ENCODE measurements around the gene L2HGDH.

L2HGDH gene

GRCh38 chr14:50335989-50336824 is 24.2 kb upstream of the L2HGDH start:
- Histone ChIP-seq H3F3A (ENCODE audit: insufficient read depth, low read length) (no peaks in the 10 kb centered on the region), H2AFZ (ENCODE audit: low read length) (no peak overlapping the region), H3K9me3 (ENCODE audit: low read length) (no peaks in the 10 kb centered on the region), H4K20me1 (ENCODE audit: insufficient read depth, low read length) (no peaks in the 10 kb centered on the region), H3K4me1 (ENCODE audit: insufficient read depth, low read length, severe bottlenecking) (peaks cover 17% of the 10 kb centered on the region), H3K4me2 (ENCODE audit: low read length) (peak overlapping the region; percentile 44; the same call in 1 of the 2 replicates), H3K27ac (ENCODE audit: low read depth, low read length, poor library complexity, severe bottlenecking) (peak overlapping the region; percentile 47), H3K36me3 (ENCODE audit: insufficient read depth, low read length) (no peaks in the 10 kb centered on the region), H3K4me3 (ENCODE audit: low read depth, low read length, poor library complexity, severe bottlenecking) (peak overlapping the region; percentile 27), H3K9ac (ENCODE audit: low read length) (peak overlapping the region; percentile 28; the same call in 1 of the 2 replicates), H3K27me3 (ENCODE audit: insufficient read depth, low read length) (no peaks in the 10 kb centered on the region), H3K9me2 (ENCODE audit: low read depth, low read length) (no peaks in the 10 kb centered on the region), H3K79me2 (ENCODE audit: insufficient read depth, low read length) (no peaks in the 10 kb centered on the region)
- TF ChIP-seq EZH2 (IDR thresholded peaks at IDR 0.05; ENCODE audit: borderline replicate concordance, low read length), result no peak
- no peak for TF ChIP-seq CTCF (IDR thresholded peaks at IDR 0.05; ENCODE audit: low read length)

DNA sequence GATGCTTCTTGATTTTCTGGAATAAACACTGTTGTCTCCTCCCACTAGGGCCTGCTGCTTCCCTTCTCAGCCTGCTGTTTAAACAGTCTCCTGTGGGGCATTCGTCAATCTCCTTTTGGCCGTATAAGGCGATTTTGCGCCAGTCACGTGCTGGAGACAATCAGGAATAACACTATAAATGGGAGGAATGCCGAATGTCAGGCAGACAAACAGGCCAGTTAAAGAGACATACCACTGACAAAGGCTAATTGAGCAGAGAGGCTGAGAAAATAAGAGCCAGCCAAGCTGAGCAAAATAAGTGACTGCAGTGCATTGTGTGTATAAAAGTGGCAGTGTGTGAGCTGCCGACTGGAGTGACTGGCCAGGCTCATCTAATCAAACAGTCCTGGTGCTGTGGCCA is 23.4 kb upstream of the L2HGDH start:
- Histone ChIP-seq H4K20me1 (ENCODE audit: insufficient read depth, low read length) (no peaks in the 10 kb centered on the region), H3K27ac (ENCODE audit: low read depth, low read length, poor library complexity, severe bottlenecking) (peak overlapping the region; percentile 47), H3K27me3 (ENCODE audit: insufficient read depth, low read length) (no peaks in the 10 kb centered on the region), H3K36me3 (ENCODE audit: insufficient read depth, low read length) (no peaks in the 10 kb centered on the region), H3K4me3 (ENCODE audit: low read depth, low read length, poor library complexity, severe bottlenecking) (no peak overlapping the region), H3K9me3 (ENCODE audit: low read length) (no peaks in the 10 kb centered on the region), H3K79me2 (ENCODE audit: insufficient read depth, low read length) (no peaks in the 10 kb centered on the region), H3K9me2 (ENCODE audit: low read depth, low read length) (no peaks in the 10 kb centered on the region), H2AFZ (ENCODE audit: low read length) (no peak overlapping the region), H3K4me1 (ENCODE audit: insufficient read depth, low read length, severe bottlenecking) (peaks cover 17% of the 10 kb centered on the region), H3K9ac (ENCODE audit: low read length) (peak overlapping the region; percentile 28; the same call in 1 of the 2 replicates), H3K4me2 (ENCODE audit: low read length) (peak overlapping the region; percentile 44; the same call in 1 of the 2 replicates), H3F3A (ENCODE audit: insufficient read depth, low read length) (no peaks in the 10 kb centered on the region)
- no peak for TF ChIP-seq EZH2 (IDR thresholded peaks at IDR 0.05; ENCODE audit: borderline replicate concordance, low read length)
- TF ChIP-seq CTCF (IDR thresholded peaks at IDR 0.05; ENCODE audit: low read length), result no peak

DNA sequence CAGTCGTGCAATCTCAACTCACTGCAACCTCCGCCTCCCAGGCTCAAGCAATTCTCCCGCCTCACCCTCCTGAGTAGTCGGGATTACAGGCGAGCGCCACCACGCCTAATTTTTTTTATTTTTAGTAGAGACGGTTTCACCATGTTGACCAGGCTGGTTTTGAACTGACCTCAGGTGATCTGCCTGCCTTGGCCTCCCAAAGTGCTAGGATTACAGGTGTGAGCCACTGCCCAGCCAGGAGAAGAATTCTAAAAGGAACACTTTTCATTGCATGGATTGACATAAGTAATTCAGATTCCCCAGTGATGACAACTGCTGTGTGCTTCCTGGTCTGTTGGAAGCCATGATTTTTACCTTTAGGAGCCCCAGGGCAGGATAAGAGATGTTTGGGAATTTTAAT is 22.2 kb upstream of the L2HGDH start:
- peaks cover 17% of the 10 kb centered on the region for H3K4me1 ChIP-seq (ENCODE audit: insufficient read depth, low read length, severe bottlenecking)
- TF ChIP-seq EZH2 (IDR thresholded peaks at IDR 0.05; ENCODE audit: borderline replicate concordance, low read length) (no peak), CTCF (IDR thresholded peaks at IDR 0.05; ENCODE audit: low read length) (no peak)
- peaks cover 6% of the 10 kb centered on the region; the same call in 1 of the 2 replicates for H3K36me3 ChIP-seq (ENCODE audit: insufficient read depth, low read length)
- H3K4me3 ChIP-seq (ENCODE audit: low read depth, low read length, poor library complexity, severe bottlenecking), result no peak overlapping the region
- no peak overlapping the region for H3K9ac ChIP-seq (ENCODE audit: low read length)
- H2AFZ ChIP-seq (ENCODE audit: low read length), result no peak overlapping the region
- no peaks in the 10 kb centered on the region for H3K9me3 ChIP-seq (ENCODE audit: low read length)
- H3K27me3 ChIP-seq (ENCODE audit: insufficient read depth, low read length), result no peaks in the 10 kb centered on the region
- H3K27ac ChIP-seq (ENCODE audit: low read depth, low read length, poor library complexity, severe bottlenecking), result no peak overlapping the region
- H3F3A ChIP-seq (ENCODE audit: insufficient read depth, low read length), result no peaks in the 10 kb centered on the region
- no peaks in the 10 kb centered on the region for H3K9me2 ChIP-seq (ENCODE audit: low read depth, low read length)
- no peak overlapping the region for H3K4me2 ChIP-seq (ENCODE audit: low read length)
- no peaks in the 10 kb centered on the region for H4K20me1 ChIP-seq (ENCODE audit: insufficient read depth, low read length)
- H3K79me2 ChIP-seq (ENCODE audit: insufficient read depth, low read length), result no peaks in the 10 kb centered on the region

Data from OCI-LY1 (cell line).